ENCODE data around the gene KHDC4. TPM values are rescaled to one million over a fixed set of nuclear protein-coding genes. Genes with fewer than 3 reads are reported as not detected.

Gene KHDC4
- total RNA-seq, 1 donor from 2014 or later, result 51.8 TPM

GRCh38 chr1:155909894-155910293, 24.3 kb downstream of the KHDC4 start:
- TF ChIP-seq, protein P1, sequence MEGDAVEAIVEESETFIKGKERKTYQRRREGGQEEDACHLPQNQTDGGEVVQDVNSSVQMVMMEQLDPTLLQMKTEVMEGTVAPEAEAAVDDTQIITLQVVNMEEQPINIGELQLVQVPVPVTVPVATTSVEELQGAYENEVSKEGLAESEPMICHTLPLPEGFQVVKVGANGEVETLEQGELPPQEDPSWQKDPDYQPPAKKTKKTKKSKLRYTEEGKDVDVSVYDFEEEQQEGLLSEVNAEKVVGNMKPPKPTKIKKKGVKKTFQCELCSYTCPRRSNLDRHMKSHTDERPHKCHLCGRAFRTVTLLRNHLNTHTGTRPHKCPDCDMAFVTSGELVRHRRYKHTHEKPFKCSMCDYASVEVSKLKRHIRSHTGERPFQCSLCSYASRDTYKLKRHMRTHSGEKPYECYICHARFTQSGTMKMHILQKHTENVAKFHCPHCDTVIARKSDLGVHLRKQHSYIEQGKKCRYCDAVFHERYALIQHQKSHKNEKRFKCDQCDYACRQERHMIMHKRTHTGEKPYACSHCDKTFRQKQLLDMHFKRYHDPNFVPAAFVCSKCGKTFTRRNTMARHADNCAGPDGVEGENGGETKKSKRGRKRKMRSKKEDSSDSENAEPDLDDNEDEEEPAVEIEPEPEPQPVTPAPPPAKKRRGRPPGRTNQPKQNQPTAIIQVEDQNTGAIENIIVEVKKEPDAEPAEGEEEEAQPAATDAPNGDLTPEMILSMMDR (IDR thresholded peaks at IDR 0.05; ENCODE audit: partially characterized antibody, unreplicated experiment), result no peak
- Mint-ChIP-seq H3K27ac (ENCODE audit: unreplicated experiment) (peak overlapping the region; percentile 72), H3K4me3 (ENCODE audit: unreplicated experiment) (peak overlapping the region; percentile 92), H3K36me3 (ENCODE audit: unreplicated experiment) (no peaks in the 10 kb centered on the region), H3K9me3 (ENCODE audit: unreplicated experiment) (peaks cover 3% of the 10 kb centered on the region), H3K27me3 (ENCODE audit: unreplicated experiment) (no peaks in the 10 kb centered on the region), H3K4me1 (ENCODE audit: low read depth, unreplicated experiment) (peaks cover 3% of the 10 kb centered on the region)
- DNase-seq, result no peak

- Mint-ChIP-seq H3K36me3 (ENCODE audit: unreplicated experiment) (no peaks in the 10 kb centered on the region), H3K4me1 (ENCODE audit: low read depth, unreplicated experiment) (no peaks in the 10 kb centered on the region), H3K27ac (ENCODE audit: unreplicated experiment) (no peak overlapping the region), H3K27me3 (ENCODE audit: unreplicated experiment) (no peaks in the 10 kb centered on the region), H3K4me3 (ENCODE audit: unreplicated experiment) (no peak overlapping the region), H3K9me3 (ENCODE audit: unreplicated experiment) (no peaks in the 10 kb centered on the region)
- DNase-seq, result no peak
- TF ChIP-seq, protein P1 (IDR thresholded peaks at IDR 0.05; ENCODE audit: partially characterized antibody, unreplicated experiment), result no peak
These were observed 30.0 kb downstream of the KHDC4 start for GRCh38 chr1:155904261-155904660.

GRCh38 chr1:155900161-155900560, 34.1 kb downstream of the KHDC4 start:
- Mint-ChIP-seq H3K27ac (ENCODE audit: unreplicated experiment) (no peak overlapping the region), H3K9me3 (ENCODE audit: unreplicated experiment) (no peaks in the 10 kb centered on the region), H3K4me1 (ENCODE audit: low read depth, unreplicated experiment) (no peaks in the 10 kb centered on the region), H3K4me3 (ENCODE audit: unreplicated experiment) (no peak overlapping the region), H3K27me3 (ENCODE audit: unreplicated experiment) (no peaks in the 10 kb centered on the region), H3K36me3 (ENCODE audit: unreplicated experiment) (no peaks in the 10 kb centered on the region)
- DNase-seq, result no peak
- TF ChIP-seq, protein P1 (IDR thresholded peaks at IDR 0.05; ENCODE audit: partially characterized antibody, unreplicated experiment), result no peak

GRCh38 chr1:155899683-155900082, 34.5 kb downstream of the KHDC4 start:
- TF ChIP-seq, protein P1 (IDR thresholded peaks at IDR 0.05; ENCODE audit: partially characterized antibody, unreplicated experiment), result no peak
- H3K27me3 Mint-ChIP-seq (ENCODE audit: unreplicated experiment), result no peaks in the 10 kb centered on the region
- H3K36me3 Mint-ChIP-seq (ENCODE audit: unreplicated experiment), result no peaks in the 10 kb centered on the region
- H3K4me3 Mint-ChIP-seq (ENCODE audit: unreplicated experiment), result no peak overlapping the region
- no peak overlapping the region for H3K27ac Mint-ChIP-seq (ENCODE audit: unreplicated experiment)
- no peaks in the 10 kb centered on the region for H3K9me3 Mint-ChIP-seq (ENCODE audit: unreplicated experiment)
- no peaks in the 10 kb centered on the region for H3K4me1 Mint-ChIP-seq (ENCODE audit: low read depth, unreplicated experiment)
- no peak for DNase-seq

- Mint-ChIP-seq H3K9me3 (ENCODE audit: unreplicated experiment) (no peaks in the 10 kb centered on the region), H3K4me3 (ENCODE audit: unreplicated experiment) (no peak overlapping the region), H3K36me3 (ENCODE audit: unreplicated experiment) (no peaks in the 10 kb centered on the region), H3K4me1 (ENCODE audit: low read depth, unreplicated experiment) (no peaks in the 10 kb centered on the region), H3K27ac (ENCODE audit: unreplicated experiment) (no peak overlapping the region), H3K27me3 (ENCODE audit: unreplicated experiment) (no peaks in the 10 kb centered on the region)
- TF ChIP-seq, protein P1 (IDR thresholded peaks at IDR 0.05; ENCODE audit: partially characterized antibody, unreplicated experiment), result no peak
- no peak for DNase-seq
These were observed 35.3 kb downstream of the KHDC4 start for GRCh38 chr1:155898888-155899287.
